ENCODE measurements around the gene PCYT2.
"Not testable (repeated sequence)": the region's sequence is repeated elsewhere in the genome, so short reads cannot be mapped to it uniquely, and the experiment has no call there.

PCYT2 gene

GRCh38 chr17:81957691-81958432 is 46.7 kb upstream of the PCYT2 start:
- no peak overlapping the region for H3K4me3 ChIP-seq (ENCODE audit: low read depth, low read length)
- CTCF ChIA-PET: interaction anchor here (1.2 to 6.7 kb wide), 2 partner anchors 13 to 62 kb away, joined by 3 to 66 read pairs; partner anchors contain the start of genes CENPX and LRRC45
- POLR2A ChIA-PET: no interaction called here
- no peak for TF ChIP-seq CTCF (IDR thresholded peaks at IDR 0.05; ENCODE audit: insufficient read depth, low read length, missing control alignments)
- DNase-seq (ENCODE audit: low read depth, low spot score): no peak

GRCh38 chr17:81956607-81957589 is 45.7 kb upstream of the PCYT2 start:
- DNase-seq (ENCODE audit: low read depth, low spot score): no peak
- POLR2A ChIA-PET: no interaction called here
- TF ChIP-seq CTCF (IDR thresholded peaks at IDR 0.05; ENCODE audit: insufficient read depth, low read length, missing control alignments): no peak
- H3K4me3 ChIP-seq (ENCODE audit: low read depth, low read length): no peak overlapping the region
- CTCF ChIA-PET: interaction anchor here (1.1 to 6.7 kb wide), 6 partner anchors 8 to 63 kb away, joined by 3 to 66 read pairs (median 7); partner anchors contain the start of genes CENPX and LRRC45

- POLR2A ChIA-PET: no interaction called here
- TF ChIP-seq CTCF (IDR thresholded peaks at IDR 0.05; ENCODE audit: insufficient read depth, low read length, missing control alignments): no peak
- CTCF ChIA-PET: interaction anchor here (0.7 to 6.7 kb wide), 7 partner anchors 9 to 83 kb away, joined by 4 to 66 read pairs (median 4); partner anchors contain the start of genes CENPX and LRRC45
- no peak for DNase-seq (ENCODE audit: low read depth, low spot score)
- no peak overlapping the region for H3K4me3 ChIP-seq (ENCODE audit: low read depth, low read length)
These were observed 44.8 kb upstream of the PCYT2 start for GRCh38 chr17:81955756-81956544.

- DNase-seq (ENCODE audit: low read depth, low spot score): no peak
- H3K4me3 ChIP-seq (ENCODE audit: low read depth, low read length): no peak overlapping the region
- CTCF ChIA-PET: interaction anchor here (0.7 to 6.7 kb wide), 8 partner anchors 11 to 220 kb away, joined by 3 to 66 read pairs (median 4); partner anchors contain the start of genes CENPX and LRRC45
- POLR2A ChIA-PET: interaction anchor here (0.6 kb wide), 1 partner anchor 82 kb away, joined by 3 read pairs; the partner anchor contains the start of gene DCXR
- no peak for TF ChIP-seq CTCF (IDR thresholded peaks at IDR 0.05; ENCODE audit: insufficient read depth, low read length, missing control alignments)
These were observed 44.0 kb upstream of the PCYT2 start for GRCh38 chr17:81955058-81955681.

GRCh38 chr17:81954131-81955057 is 43.2 kb upstream of the PCYT2 start:
- no peak for TF ChIP-seq CTCF (IDR thresholded peaks at IDR 0.05; ENCODE audit: insufficient read depth, low read length, missing control alignments)
- CTCF ChIA-PET: interaction anchor here (1.0 to 6.7 kb wide), 6 partner anchors 10 to 219 kb away, joined by 3 to 66 read pairs (median 7); partner anchors contain the start of genes CENPX and LRRC45
- no peak for DNase-seq (ENCODE audit: low read depth, low spot score)
- no peak overlapping the region for H3K4me3 ChIP-seq (ENCODE audit: low read depth, low read length)
- POLR2A ChIA-PET: interaction anchor here (0.6 kb wide), 1 partner anchor 83 kb away, joined by 3 read pairs; the partner anchor contains the start of gene DCXR

- POLR2A ChIA-PET; DNase-seq (ENCODE audit: low read depth, low spot score); H3K4me3 ChIP-seq (ENCODE audit: low read depth, low read length): not testable (repeated sequence)
- CTCF ChIA-PET: interaction anchor here (0.9 to 6.7 kb wide), 6 partner anchors 9 to 88 kb away, joined by 3 to 66 read pairs (median 6); partner anchors contain the start of genes ASPSCR1, CENPX and LRRC45
These were observed 42.2 kb upstream of the PCYT2 start for GRCh38 chr17:81953443-81953842.
